ENCODE data around the gene PFN1. TPM values are rescaled to one million over a fixed set of nuclear protein-coding genes. Genes with fewer than 3 reads are reported as not detected.

Gene PFN1
- total RNA-seq, 1 donor from 2014 or later, result 874 TPM

GRCh38 chr17:4948931-4949320 lies 596 bp upstream of the PFN1 start:
- TF ChIP-seq, protein P1, sequence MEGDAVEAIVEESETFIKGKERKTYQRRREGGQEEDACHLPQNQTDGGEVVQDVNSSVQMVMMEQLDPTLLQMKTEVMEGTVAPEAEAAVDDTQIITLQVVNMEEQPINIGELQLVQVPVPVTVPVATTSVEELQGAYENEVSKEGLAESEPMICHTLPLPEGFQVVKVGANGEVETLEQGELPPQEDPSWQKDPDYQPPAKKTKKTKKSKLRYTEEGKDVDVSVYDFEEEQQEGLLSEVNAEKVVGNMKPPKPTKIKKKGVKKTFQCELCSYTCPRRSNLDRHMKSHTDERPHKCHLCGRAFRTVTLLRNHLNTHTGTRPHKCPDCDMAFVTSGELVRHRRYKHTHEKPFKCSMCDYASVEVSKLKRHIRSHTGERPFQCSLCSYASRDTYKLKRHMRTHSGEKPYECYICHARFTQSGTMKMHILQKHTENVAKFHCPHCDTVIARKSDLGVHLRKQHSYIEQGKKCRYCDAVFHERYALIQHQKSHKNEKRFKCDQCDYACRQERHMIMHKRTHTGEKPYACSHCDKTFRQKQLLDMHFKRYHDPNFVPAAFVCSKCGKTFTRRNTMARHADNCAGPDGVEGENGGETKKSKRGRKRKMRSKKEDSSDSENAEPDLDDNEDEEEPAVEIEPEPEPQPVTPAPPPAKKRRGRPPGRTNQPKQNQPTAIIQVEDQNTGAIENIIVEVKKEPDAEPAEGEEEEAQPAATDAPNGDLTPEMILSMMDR (IDR thresholded peaks at IDR 0.05; ENCODE audit: unreplicated experiment), result no peak
- Mint-ChIP-seq H3K9me3 (ENCODE audit: unreplicated experiment) (no peaks in the 10 kb centered on the region), H3K27ac (ENCODE audit: unreplicated experiment) (peak overlapping the region; percentile 13), H3K4me3 (ENCODE audit: unreplicated experiment) (peak overlapping the region; percentile 96), H3K27me3 (ENCODE audit: unreplicated experiment) (peaks cover 30% of the 10 kb centered on the region), H3K4me1 (ENCODE audit: unreplicated experiment) (peaks cover 44% of the 10 kb centered on the region), H3K36me3 (ENCODE audit: low read depth, unreplicated experiment) (peaks cover 22% of the 10 kb centered on the region)
- DNase-seq (ENCODE audit: low spot score), result peak; percentile 83

DNA sequence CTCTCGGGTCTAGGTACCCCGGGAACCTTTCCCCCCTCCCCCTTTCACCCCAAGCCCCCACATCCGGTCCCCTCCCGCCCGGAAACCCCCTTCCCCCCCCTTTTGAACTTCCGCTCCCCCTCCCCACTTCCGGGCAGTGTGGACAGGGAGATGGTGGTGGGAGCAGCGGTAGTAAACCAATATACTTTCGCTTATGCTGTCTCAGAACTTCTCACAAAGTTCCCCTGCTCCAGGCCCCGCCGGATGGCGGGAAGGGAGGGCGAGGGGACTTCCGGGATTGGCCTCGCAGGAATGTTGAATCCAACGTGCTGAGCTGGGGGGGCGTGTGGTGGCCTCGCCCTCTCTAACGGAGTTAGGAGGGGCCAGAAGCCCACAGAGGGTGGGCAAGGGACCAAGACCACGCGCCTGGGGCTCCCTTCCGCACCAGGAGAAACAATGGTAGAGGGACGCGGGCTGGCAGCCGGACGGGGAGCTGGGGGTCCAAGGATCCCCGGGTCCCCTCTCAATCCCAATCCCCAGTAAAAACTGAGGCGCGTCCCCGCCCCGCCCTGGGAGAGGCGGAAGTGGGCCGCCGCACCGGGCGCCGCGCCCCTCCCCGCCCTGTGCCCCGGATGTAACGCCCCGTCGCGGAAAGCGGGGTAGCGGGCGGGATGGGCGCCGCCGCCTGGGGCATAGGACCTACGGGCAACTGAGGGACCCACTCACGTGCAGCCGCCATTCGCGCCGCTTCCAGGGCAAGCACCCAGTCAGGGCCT lies 742 bp downstream of the PFN1 start:
- Mint-ChIP-seq H3K9me3 (ENCODE audit: unreplicated experiment) (no peaks in the 10 kb centered on the region), H3K4me1 (ENCODE audit: unreplicated experiment) (peaks cover 36% of the 10 kb centered on the region), H3K36me3 (ENCODE audit: low read depth, unreplicated experiment) (peaks cover 26% of the 10 kb centered on the region), H3K27me3 (ENCODE audit: unreplicated experiment) (peaks cover 28% of the 10 kb centered on the region), H3K4me3 (ENCODE audit: unreplicated experiment) (peak overlapping the region; percentile 96), H3K27ac (ENCODE audit: unreplicated experiment) (peak overlapping the region; percentile 94)
- TF ChIP-seq, protein P1 (IDR thresholded peaks at IDR 0.05; ENCODE audit: unreplicated experiment), result no peak
- DNase-seq (ENCODE audit: low spot score), result peak; percentile 54

GRCh38 chr17:4947010-4947410 lies 1.3 kb downstream of the PFN1 start:
- Mint-ChIP-seq H3K36me3 (ENCODE audit: low read depth, unreplicated experiment) (peaks cover 28% of the 10 kb centered on the region), H3K4me1 (ENCODE audit: unreplicated experiment) (peaks cover 37% of the 10 kb centered on the region), H3K4me3 (ENCODE audit: unreplicated experiment) (peak overlapping the region; percentile 96), H3K27me3 (ENCODE audit: unreplicated experiment) (peaks cover 30% of the 10 kb centered on the region), H3K9me3 (ENCODE audit: unreplicated experiment) (no peaks in the 10 kb centered on the region), H3K27ac (ENCODE audit: unreplicated experiment) (peak overlapping the region; percentile 91)
- DNase-seq (ENCODE audit: low spot score), result no peak
- TF ChIP-seq, protein P1 (IDR thresholded peaks at IDR 0.05; ENCODE audit: unreplicated experiment), result no peak

GRCh38 chr17:4946312-4946976 lies 1.9 kb downstream of the PFN1 start:
- peak overlapping the region; percentile 96 for H3K4me3 Mint-ChIP-seq (ENCODE audit: unreplicated experiment)
- H3K36me3 Mint-ChIP-seq (ENCODE audit: low read depth, unreplicated experiment), result peaks cover 28% of the 10 kb centered on the region
- peak overlapping the region; percentile 91 for H3K27ac Mint-ChIP-seq (ENCODE audit: unreplicated experiment)
- H3K4me1 Mint-ChIP-seq (ENCODE audit: unreplicated experiment), result peaks cover 42% of the 10 kb centered on the region
- TF ChIP-seq, protein P1 (IDR thresholded peaks at IDR 0.05; ENCODE audit: unreplicated experiment), result no peak
- no peak for DNase-seq (ENCODE audit: low spot score)
- no peaks in the 10 kb centered on the region for H3K9me3 Mint-ChIP-seq (ENCODE audit: unreplicated experiment)
- H3K27me3 Mint-ChIP-seq (ENCODE audit: unreplicated experiment), result peaks cover 30% of the 10 kb centered on the region

DNA sequence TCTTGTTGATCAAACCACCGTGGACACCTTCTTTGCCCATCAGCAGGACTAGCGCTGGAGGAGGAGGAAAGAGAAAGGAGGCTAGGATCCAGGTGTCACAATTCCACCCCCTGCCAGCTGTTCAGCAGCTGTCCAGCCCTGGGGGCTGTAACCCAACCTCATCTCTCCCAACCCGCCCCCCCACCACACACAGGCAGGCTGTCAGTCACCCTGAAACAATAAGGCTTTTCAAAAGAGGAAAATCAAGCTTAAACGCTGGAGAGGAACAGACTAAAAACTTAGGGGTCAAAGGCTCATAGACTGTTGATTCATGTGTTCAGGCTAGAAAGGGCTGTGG lies 2.4 kb downstream of the PFN1 start:
- H3K27ac Mint-ChIP-seq (ENCODE audit: unreplicated experiment), result peak overlapping the region; percentile 91
- no peak for DNase-seq (ENCODE audit: low spot score)
- peak overlapping the region; percentile 96 for H3K4me3 Mint-ChIP-seq (ENCODE audit: unreplicated experiment)
- H3K36me3 Mint-ChIP-seq (ENCODE audit: low read depth, unreplicated experiment), result peaks cover 33% of the 10 kb centered on the region
- H3K9me3 Mint-ChIP-seq (ENCODE audit: unreplicated experiment), result no peaks in the 10 kb centered on the region
- TF ChIP-seq, protein P1 (IDR thresholded peaks at IDR 0.05; ENCODE audit: unreplicated experiment), result no peak
- peaks cover 42% of the 10 kb centered on the region for H3K4me1 Mint-ChIP-seq (ENCODE audit: unreplicated experiment)
- H3K27me3 Mint-ChIP-seq (ENCODE audit: unreplicated experiment), result peaks cover 25% of the 10 kb centered on the region

All from endothelial cell (in vitro differentiated cells).